Fibroblast of skin of right quadriceps (primary cell): ENCODE measurements around the gene TMEM169.
A peak's percentile ranks its signal among the peaks of the same experiment; 100 is the strongest.
"Not testable (repeated sequence)": the region's sequence is repeated elsewhere in the genome, so short reads cannot be mapped to it uniquely, and the experiment has no call there.

ENCODE experiments used
- DNase-seq: peaks from one replicate; pipeline ENCODE4 v3.0.0-alpha.2; 2013

TMEM169 gene

DNA sequence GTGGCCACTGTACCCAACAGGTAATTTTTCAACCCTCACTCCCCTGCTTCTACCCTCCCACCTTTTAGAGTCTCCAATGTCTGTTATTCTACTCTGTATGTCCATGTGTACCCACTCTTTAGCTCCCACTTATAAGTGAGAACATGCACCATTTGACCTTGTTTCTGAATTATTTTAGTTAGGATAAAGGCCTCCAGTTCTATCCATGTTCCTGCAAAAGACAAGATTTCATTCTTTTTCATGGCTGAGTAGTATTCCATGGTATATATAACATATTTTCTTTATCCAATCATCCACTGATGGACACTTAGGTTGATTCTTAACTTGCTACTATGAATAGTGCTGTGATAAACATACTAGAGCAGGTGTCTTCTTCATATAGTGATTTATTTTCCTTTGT lies 9.2 kb upstream of the TMEM169 start:
- no peak for DNase-seq

DNA sequence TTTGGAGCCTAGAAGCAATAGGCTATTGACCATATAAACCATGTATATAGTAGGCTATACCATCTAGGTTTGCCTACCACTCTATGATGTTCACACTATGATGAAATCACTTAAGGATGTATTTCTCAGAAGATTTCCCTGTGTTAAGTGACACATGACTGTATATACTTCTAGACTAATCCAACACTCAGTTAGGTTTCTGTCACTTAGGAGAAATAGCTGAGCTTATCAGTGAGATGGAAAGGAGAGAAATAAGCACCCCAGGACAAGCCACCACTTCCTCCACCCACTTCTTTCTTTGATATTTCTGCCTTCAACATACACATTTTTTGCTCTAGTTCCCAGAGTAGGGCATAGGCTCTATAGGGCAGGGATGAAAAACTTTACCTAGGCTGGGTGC lies 7.9 kb upstream of the TMEM169 start:
- DNase-seq, result no peak

DNA sequence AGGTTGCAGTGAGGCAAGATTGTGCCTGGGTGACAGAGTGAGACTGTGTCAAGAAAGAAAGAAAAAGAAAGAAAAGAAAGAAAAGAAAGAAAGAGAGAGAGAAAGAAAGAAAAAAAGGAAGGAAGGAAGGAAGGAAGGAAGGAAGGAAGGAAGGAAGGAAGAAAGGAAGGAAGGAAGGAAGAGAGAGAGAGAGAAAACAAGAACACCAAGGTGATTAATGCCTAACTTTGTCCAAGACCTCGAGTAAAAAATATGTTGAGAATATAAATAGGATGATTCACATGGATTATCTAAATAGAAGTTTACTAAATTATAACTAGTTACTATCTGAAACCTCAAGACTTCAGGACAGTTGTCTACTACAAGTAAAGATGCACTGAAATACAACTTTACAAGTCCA lies 7.3 kb upstream of the TMEM169 start:
- no peak for DNase-seq

DNA sequence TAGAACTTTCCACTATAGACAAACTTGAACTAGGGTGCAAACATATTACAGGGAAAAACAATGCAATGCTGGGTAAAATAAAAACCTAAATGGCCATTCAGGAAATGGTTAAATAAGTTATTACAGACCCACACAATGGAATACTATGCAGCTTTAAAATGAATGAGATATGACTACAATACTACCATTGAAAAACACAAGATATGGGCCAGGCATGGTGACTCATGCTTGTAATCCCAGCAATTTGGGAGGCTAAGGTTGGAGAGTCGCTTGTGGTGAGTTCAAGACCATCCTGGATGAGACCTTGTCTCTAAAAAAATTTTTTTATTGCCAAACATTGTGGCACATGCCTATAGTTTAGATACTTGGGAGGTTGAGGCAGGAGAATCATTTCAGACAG lies 6.9 kb upstream of the TMEM169 start:
- DNase-seq, result no peak

DNA sequence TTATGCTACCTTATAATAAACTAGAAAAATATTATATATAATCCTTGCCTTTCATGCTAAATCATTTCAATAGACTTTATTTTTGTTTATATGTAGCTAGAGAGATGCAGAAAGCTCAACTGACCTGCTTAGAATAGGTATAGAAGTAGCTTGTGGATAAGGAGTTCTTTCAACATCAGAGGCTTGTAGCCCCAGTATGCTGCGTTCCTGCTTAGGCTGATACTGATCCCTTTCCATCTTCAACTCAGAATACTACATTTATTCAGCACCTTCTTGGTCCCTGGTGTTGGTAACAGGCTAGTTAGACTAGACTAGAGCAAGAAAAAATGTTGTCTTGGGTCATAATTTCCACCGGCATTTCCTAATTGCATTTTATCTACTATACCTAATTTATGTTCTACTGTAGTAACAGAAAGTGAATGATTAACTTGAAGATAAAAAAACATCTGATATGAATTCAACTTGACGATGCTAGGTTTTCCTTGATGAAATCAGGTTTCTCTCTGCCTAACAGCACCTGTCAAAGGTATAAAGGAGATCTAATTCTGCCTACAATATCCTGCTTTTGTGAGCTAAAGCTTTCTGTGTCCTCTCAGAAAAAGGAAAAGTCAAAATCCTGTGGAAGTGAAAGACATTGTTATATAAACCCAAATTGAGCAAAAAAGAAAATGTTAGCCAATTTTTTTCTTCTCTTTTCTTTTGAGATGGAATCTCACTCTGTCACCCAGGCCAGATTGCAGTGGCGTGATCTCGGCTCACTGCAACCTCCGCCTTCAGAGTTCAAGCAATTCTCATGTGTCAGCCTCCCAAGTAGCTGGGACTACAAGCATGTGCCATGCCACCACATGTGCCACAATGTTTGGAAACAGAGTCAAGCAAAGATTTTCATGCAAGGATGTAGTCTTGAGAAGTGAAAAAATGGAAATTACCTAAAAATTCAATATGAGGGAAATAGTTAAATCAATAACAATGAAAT lies 5.9 kb upstream of the TMEM169 start:
- DNase-seq, result no peak

DNA sequence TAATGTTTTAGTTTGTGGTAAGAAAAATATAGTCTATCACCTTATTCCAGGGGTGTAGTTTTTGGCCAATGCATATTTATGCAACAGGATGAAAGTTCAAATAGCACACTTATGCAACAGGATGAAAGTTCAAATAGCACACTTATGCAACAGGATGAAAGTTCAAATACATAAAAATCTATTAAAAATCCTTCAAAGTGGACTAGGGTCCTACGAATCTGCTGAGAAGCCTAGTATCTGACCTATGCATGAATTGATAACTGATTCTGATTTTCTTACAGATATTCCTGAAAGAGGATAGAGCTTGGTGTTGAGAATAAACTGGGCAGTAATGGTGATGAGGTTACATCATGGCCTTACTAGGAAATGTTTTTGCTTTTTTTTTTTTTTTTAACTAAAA lies 2.9 kb upstream of the TMEM169 start:
- no peak for DNase-seq

DNA sequence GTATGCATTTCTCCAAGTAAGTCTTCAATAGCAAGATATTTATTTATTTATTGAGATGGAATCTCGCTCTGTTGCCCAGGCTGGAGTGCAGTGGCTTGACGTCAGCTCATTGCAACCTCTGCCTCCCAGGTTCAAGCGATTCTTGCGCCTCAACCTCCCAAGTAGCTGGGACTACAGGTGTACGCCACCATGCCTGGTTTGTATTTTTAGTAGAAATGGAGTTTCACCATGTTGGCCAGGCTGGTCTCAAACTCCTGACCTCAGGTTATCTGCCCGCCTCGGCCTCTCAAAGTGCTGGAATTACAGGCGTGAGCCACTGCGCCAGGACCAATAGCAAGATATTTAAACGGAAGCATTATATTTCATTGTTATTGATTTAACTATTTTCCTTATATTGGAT lies 1.7 kb upstream of the TMEM169 start:
- not testable (repeated sequence) for DNase-seq

DNA sequence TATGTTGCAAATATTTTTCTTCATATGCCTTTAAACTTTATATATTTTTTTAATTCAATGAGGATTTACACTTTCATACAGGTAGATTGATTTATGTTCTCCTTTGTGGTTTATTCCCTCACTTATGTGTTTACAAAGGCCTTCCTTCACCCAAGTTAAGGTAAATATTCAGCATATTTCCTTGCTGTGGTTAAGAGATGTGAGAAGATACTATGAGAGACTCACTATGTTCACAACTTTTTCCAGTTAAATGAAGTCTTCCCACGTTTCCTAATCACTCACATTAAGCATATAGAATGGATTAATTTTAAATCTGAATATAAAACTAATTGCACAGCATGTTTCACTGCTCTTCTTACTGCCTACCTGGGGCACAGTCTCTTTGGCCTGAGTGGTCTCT lies 707 bp upstream of the TMEM169 start:
- DNase-seq, result no peak

DNA sequence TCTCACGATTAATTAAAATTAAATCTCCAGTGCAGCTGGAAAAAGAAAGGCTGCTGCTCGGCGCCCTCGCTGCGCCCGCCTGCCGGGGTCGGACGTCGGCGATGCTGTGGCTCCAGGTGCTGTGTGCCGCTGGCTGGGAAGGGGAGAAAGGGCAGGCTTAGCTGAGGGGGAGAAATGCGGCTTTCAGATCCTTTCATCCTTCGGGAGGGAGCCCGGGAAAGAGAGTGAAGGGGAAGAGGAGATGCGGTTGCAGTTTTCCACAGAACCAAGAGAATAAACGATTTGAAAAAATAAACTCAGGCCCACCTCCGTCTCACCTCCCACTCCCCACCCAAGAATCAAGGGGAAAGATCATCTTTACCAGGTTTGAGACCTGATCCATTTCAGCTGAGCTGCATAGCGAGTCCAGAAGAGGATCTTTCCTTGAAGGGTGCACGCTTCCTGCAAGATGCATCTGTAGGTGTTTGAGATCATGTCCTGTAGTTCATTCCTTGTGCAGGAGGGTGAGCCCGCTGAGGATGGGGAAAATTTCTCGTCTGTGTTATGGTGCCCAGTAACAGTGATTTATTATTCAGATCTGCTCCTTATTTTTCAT lies 495 bp downstream of the TMEM169 start:
- DNase-seq, result no peak

DNA sequence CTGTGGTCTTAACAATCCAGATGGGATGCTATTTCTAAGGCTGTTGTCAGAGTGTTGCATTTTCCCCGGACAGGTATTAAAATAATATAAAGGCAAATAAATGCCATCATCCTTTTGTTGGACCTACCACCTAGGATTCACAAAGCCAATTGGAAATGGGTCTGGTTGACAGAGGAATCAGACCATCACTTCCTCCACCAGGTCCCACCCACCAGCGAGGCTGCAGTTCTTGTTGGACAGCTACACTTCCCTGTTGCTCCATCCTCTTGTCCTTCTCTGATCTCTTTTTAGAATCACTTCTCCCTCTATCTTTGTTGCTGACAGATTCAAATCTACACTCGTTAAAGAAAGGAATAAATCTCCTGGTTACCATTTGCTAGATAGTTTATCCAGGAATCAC lies 1.1 kb downstream of the TMEM169 start:
- no peak for DNase-seq

DNA sequence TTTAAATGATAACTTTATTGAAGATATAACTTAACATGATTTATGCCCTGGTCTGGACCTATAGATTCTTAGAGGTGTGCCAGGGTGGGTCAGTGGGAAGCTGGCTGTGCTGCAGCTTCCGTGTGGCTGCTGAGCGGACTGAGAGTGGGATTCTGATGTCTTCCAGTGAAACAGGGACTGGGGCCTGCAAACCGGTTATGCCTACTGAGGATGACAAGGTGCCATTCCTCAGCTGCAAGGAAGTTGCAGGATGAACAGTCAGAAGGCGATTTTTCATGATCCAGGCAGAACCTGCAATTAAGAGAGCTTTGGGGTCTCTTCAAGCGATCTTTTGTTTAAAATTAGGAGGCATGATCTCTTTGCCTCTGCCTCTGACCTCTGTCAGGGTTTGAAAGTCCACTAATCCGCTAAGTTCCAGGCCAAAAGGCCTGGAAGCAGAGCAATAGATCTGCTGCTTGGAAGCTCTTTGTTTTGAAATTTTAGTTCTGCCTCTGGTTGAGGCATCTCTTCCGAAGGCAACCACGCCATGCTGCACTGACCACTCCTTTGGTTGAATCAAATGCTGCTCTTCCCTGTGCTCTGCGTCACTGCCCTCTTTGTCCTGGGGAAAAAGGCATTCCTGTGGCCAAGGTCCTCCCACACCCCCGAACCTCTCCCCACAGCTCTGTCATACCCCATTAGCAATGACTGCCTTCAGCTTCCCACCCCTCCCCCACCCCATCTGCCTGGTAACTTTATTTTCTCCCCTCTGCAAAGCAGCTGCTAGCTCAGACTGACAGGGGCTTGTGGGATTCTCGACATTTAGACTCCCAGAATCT lies 2.0 kb downstream of the TMEM169 start:
- DNase-seq, result peak; percentile 68

DNA sequence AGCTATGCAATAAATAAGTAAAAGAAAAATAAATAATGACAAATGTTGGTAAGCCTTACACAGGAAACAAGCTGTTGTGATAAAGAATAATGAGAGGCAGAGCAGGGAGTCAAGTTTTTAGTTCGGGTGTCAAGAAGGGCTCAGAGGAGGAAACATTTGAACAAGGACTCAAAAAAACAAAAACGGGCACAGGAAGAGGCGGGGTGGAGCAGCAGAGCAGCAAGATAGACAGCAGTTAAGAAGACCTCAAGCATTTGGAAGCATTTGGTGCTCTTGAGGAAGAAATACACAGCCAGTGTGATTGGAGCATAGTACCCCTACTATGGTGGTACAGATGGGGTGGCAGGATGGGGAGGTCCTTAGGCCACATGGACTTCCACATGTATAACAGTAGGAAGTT lies 2.8 kb downstream of the TMEM169 start:
- no peak for DNase-seq

DNA sequence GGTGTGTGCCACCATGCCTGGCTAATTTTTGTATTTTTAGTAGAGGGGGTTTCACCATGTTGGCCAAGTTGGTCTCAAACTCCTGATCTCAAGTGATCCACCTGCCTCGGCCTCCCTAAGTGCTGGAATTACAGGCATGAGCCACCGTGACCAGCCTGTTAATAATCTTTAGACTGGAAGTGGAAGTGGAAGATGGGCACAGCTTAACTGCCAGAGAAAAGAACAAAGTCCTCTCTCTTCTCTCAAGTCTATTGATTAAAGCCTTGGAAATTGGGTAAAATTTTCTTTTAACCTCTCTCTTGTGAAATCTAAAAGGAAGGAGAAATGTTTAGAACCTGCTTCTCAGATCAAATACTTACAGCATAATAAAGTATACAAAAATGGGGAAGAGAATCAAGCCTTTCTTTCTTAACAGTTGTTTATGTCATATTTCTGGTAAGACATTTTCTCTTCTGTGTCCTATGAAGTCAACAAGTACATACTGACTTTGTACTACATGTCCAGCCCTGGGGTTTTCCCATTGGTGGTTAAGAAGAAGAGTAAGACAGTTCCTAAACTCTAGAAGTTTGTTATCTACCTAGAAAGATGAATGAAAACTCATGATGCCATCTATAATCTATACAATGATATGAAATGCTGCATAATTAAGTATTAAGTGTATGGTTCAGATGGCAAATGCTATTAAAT lies 4.6 kb downstream of the TMEM169 start:
- no peak for DNase-seq

DNA sequence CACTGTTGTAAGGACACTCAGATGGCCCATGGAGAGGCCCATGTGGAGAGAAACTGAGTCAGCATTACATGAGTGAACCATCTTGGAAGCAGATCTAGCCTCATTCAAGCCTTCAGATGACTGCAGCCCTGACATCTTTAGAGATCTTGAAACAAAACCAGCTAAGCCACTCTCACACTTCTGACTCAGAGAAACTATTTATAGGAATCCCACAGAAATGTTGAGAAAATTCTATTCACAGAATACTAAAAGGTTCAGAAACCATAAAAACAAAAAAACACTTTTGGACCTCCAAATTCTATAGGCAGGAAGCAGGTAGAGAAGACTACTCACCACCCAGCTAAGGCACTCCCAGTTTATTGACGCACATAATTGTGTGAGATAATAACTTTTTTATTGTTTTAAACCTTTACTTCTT lies 8.7 kb downstream of the TMEM169 start:
- DNase-seq, result peak; percentile 40

DNA sequence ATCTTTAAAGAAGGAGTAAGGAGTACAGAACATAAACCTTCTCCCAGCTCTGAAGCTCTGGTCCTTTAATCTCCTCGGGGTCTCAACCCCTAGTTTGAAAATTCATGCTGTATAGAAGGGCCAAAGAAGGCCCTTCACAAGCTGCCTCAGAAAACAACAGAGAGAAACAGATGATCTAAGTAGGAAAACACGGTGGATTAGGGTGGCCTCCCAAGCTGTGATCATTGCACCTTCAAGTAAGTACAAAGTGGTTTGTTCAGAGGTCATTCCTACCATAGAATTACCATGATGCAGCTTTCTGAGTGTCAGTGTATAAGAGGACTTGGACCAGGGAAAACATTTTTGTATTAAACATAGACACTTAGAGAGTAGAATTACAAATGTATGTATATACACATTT lies 10.9 kb downstream of the TMEM169 start:
- DNase-seq, result no peak

DNA sequence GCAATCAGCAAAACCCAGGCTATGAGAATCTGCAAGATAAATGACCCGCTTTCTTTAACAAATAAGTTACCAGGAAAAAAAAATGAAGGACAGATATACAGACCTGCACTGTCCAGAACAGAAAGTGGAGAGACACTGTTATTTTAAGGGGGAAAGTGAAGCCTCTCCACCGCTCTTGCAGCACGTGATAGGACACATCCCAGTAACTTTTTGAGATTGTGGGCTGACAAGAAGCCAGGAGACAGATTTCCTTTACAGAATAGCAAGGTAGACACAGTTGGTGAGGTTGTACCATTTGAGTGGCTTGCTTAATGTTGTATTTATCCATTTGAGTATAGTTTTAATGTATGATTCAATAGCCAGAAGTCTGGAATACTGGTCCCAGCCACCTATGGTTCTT lies 13.0 kb downstream of the TMEM169 start:
- no peak for DNase-seq

DNA sequence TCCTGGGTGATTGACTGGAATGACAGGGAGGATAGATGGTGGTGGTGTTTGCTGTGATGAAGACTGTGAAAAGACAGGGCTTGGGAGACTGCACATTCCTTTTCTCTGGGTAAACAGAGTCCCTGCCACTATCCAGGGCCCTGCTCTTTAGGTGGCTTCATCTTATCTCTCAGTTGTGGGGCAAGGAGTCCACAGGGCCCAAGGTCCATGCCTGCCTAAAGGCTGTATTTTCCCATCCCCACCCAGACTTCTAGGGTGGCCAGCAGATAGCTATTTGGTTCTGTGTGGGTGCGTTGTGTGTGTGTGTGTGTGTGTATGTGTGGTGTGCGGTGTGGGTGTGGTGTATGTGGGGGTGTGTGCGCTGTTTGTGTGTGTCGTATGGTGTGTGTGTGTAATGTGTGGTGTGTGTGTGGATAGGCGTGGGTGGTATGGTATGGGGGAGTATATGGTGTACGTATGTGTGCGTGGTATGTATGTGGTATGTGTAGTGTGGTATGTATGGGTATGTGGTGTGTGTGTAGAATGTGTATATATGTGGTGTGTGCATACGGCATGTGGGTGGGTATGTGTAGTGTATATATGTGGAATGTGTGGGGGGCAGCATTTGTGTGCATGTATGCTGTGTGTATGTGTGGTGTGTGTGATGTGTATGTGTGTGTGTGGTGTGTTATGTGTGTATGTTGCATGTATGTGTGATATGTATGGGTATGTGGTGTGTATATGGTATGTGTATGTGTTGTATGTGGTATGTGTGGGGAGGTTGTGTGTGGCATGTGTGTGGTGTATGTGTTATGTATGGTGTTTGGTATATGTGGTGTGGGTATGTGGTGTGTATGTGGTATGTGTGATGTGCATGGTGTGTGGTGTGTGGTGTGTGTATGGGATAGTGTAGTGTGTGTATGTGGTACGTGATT lies 17.0 kb downstream of the TMEM169 start:
- no peak for DNase-seq

DNA sequence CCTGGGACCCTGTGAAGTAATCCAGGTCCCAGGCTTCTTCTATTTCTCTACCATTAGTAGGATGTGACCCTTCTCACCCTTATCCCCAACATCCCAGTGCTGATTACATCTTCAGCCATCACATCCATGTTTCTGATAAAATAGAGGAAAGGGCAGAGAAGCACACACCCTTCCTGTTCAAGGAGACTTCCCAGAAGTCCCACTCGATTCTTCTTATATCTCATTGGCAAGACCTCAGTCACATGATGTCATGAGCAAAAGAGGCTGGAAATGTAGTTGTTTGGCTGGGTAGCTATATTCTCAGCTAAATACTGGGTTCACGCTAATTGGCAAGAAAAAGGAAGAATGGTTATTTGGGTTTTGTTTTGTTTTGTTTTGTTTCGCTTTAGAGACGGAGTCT lies 19.4 kb downstream of the TMEM169 start:
- no peak for DNase-seq

DNA sequence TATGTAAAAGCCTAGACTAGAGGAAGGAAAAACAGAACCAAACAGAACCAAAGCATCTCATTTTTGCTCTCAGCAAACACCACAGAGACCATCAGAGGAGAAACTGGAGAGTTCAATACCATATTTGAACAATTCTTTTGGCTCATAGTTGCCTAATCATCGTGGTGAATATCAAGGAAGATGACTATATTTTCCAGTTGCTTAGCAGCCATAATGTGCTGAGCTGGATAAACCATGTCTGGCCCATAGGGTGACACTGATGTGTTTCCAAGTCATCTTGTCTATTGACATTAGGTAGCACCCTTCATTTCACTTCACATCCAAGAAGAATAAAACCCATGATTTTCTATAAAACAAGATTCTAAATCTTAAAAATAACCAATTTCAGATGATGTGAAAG lies 21.5 kb downstream of the TMEM169 start:
- no peak for DNase-seq

DNA sequence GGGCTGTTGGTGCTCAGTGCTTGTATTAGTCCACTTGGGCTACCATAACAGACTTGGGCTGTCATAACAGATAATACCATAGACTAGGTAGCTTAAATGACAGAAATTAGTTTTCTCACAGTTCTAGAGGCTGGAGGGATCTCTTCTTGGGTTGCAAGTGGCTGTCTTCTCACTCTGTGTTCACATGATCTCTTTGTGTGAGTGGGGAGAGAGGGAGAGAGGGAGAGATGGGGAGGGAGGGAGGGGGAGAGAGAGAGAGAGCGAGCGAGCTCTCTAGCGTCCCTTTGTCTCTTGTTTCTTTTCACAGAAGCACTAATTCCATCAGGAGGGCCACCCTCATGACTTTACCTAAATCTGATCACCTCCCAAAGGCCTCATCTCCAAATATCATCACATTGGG lies 23.0 kb downstream of the TMEM169 start:
- DNase-seq, result no peak

DNA sequence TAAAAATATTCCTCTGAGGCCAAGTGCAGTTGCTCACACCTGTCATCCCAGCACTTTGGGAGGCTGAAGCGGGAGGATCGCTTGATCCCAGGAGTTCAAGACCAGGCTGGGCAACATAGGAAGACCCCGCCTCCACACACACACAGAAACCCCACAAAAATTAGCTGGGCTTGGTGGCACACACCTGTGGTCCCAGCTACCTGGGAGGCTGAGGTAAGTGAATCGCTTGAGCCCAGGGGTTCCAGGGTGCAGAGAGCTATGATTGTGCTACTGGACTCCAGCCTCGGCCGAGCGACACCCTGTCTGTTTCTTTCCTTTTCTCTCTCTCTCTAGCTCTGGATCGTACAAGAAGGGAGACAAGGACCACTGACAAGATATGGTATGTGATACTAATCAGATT lies 25.6 kb downstream of the TMEM169 start:
- no peak for DNase-seq

DNA sequence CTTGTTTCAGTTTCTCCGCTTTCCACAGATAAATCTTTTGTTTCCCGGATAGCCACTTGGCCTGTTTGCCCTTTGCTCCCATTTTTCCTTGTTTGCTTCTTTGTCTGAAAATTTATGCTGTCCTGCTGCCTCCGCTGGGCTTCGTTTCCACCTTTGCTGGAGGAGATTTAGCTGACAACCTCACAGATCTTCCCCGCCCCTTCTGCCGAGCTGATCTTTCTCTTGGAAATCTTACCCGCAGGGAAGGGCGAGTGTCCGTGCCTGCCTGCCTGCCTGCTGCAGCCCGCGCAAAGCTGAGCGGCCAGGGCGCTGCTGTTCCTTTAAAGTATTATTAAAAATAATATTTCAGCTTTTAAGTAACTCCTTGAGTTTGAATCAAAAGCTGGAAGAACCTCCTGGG lies 26.0 kb downstream of the TMEM169 start:
- no peak for DNase-seq
